H9 (cell line): ENCODE results near the gene YAP1. TPM values are rescaled to one million over a fixed set of nuclear protein-coding genes. Genes with fewer than 3 reads are reported as not detected.

Experiments used
- DNase-seq: peaks from one replicate; pipeline ENCODE4 v3.0.0-alpha.2; 2017
- H2AFZ ChIP-seq: one replicate; pipeline ENCODE4 v1.6.1; 2013; ENCODE audit warnings: mild to moderate bottlenecking, low read length, control low read depth, moderate library complexity
- H2AK5ac ChIP-seq: 2 replicates; pipeline ENCODE4 v1.6.1; 2013; ENCODE audit warnings: low read length, control low read depth, mixed read lengths; ENCODE audit not compliant: insufficient read length
- H2BK120ac ChIP-seq: one replicate; pipeline ENCODE4 v1.6.1; 2013; ENCODE audit warnings: low read depth, mild to moderate bottlenecking, low read length, control low read depth, inconsistent platforms; ENCODE audit not compliant: poor library complexity, severe bottlenecking
- H2BK12ac ChIP-seq: 2 replicates; pipeline ENCODE4 v1.6.1; 2013; ENCODE audit warnings: low read length, control low read depth, mixed read lengths, low read depth; ENCODE audit not compliant: insufficient read length
- H2BK15ac ChIP-seq: 2 replicates; pipeline ENCODE4 v1.6.1; 2013; ENCODE audit warnings: low read depth, low read length, control low read depth
- H2BK20ac ChIP-seq: one replicate; pipeline ENCODE4 v1.6.1; 2013; ENCODE audit warnings: low read depth, mild to moderate bottlenecking, low read length, control low read depth, inconsistent platforms; ENCODE audit not compliant: poor library complexity, severe bottlenecking
- H2BK5ac ChIP-seq: 2 replicates; pipeline ENCODE4 v1.6.1; 2013; ENCODE audit warnings: low read length, control low read depth, mixed read lengths; ENCODE audit not compliant: insufficient read length
- H3K14ac ChIP-seq: 2 replicates; pipeline ENCODE4 v1.6.1; 2013; ENCODE audit warnings: low read length, control low read depth; ENCODE audit not compliant: insufficient read depth
- H3K18ac ChIP-seq: 2 replicates; pipeline ENCODE4 v1.6.1; 2013; ENCODE audit warnings: low read depth, mild to moderate bottlenecking, mixed read lengths, low read length, control low read depth; ENCODE audit not compliant: insufficient read length
- H3K23ac ChIP-seq: 2 replicates; pipeline ENCODE4 v1.6.1; 2013; ENCODE audit warnings: low read length, control low read depth, mixed read lengths, low read depth; ENCODE audit not compliant: insufficient read length
- H3K23me2 ChIP-seq: 2 replicates; pipeline ENCODE4 v1.6.1; 2013; ENCODE audit warnings: low read depth, mild to moderate bottlenecking, mixed read lengths, low read length, control low read depth; ENCODE audit not compliant: insufficient read length, poor library complexity, severe bottlenecking
- H3K27ac ChIP-seq: 2 replicates; pipeline ENCODE4 v1.5.1; 2013; ENCODE audit warnings: low read length, control low read depth, mixed read lengths, low read depth; ENCODE audit not compliant: insufficient read length
- H3K27me3 ChIP-seq: 2 replicates; pipeline ENCODE4 v1.6.1; 2013; ENCODE audit warnings: low read length, control low read depth, inconsistent platforms; ENCODE audit not compliant: insufficient read depth
- H3K4ac ChIP-seq: 2 replicates; pipeline ENCODE4 v1.6.1; 2013; ENCODE audit warnings: low read depth, mild to moderate bottlenecking, control low read depth, inconsistent platforms, low read length, moderate library complexity
- H3K4me1 ChIP-seq: 2 replicates; pipeline ENCODE4 v1.6.1; 2013; ENCODE audit warnings: low read length, control low read depth, inconsistent platforms; ENCODE audit not compliant: insufficient read depth
- H3K4me2 ChIP-seq: 2 replicates; pipeline ENCODE4 v1.6.1; 2013; ENCODE audit warnings: low read length, control low read depth, mixed read lengths; ENCODE audit not compliant: insufficient read length, insufficient read depth
- H3K56ac ChIP-seq: 2 replicates; pipeline ENCODE4 v1.6.1; 2013; ENCODE audit warnings: low read depth, mild to moderate bottlenecking, mixed read lengths, low read length, control low read depth; ENCODE audit not compliant: insufficient read length
- H3K79me1 ChIP-seq: 2 replicates; pipeline ENCODE4 v1.6.1; 2013; ENCODE audit warnings: low read depth, mild to moderate bottlenecking, moderate library complexity, low read length, control low read depth, inconsistent platforms; ENCODE audit not compliant: insufficient read depth, poor library complexity, severe bottlenecking
- H3K79me2 ChIP-seq: 2 replicates; pipeline ENCODE4 v1.6.1; 2013; ENCODE audit warnings: low read length, control low read depth, inconsistent platforms; ENCODE audit not compliant: insufficient read depth
- H3K9ac ChIP-seq: 2 replicates; pipeline ENCODE4 v1.6.1; 2013; ENCODE audit warnings: low read length, control low read depth, mixed read lengths; ENCODE audit not compliant: insufficient read length; ENCODE audit errors: extremely low read depth
- H3K9me3 ChIP-seq: one replicate; pipeline ENCODE4 v1.6.1; 2013; ENCODE audit warnings: low read depth, low read length, inconsistent platforms; ENCODE audit not compliant: control insufficient read depth
- H3T11ph ChIP-seq: one replicate; pipeline ENCODE4 v1.6.1; 2013; ENCODE audit warnings: mild to moderate bottlenecking, low read length, control low read depth, inconsistent platforms
- H4K20me1 ChIP-seq: one replicate; pipeline ENCODE4 v1.6.1; 2013; ENCODE audit not compliant: control insufficient read depth, insufficient read length, insufficient read depth
- H4K5ac ChIP-seq: 2 replicates; pipeline ENCODE4 v1.6.1; 2013; ENCODE audit warnings: low read depth, mild to moderate bottlenecking, mixed read lengths, low read length, control low read depth; ENCODE audit not compliant: insufficient read length
- H4K8ac ChIP-seq: replicated peaks from 2 replicates; pipeline ENCODE4 v1.6.1; 2013; ENCODE audit warnings: low read length, control low read depth, mixed read lengths, low read depth; ENCODE audit not compliant: insufficient read length
- H4K91ac ChIP-seq: 2 replicates; pipeline ENCODE4 v1.6.1; 2013; ENCODE audit warnings: low read depth, mild to moderate bottlenecking, moderate library complexity, mixed read lengths, low read length, control low read depth; ENCODE audit not compliant: insufficient read length
- H3K27ac Mint-ChIP-seq, 3 experiments: 2 replicates in 2 of 3; 3 replicates in 1 of 3; pipeline ENCODE4 v1.8.0; 2020 to 2021; ENCODE audit warnings: mixed read lengths in 3 of 3, mild to moderate bottlenecking in 1 of 3, moderate library complexity in 1 of 3
- H3K27me3 Mint-ChIP-seq: 2 replicates; pipeline ENCODE4 v1.8.0; 2021; ENCODE audit warnings: low read depth, mild to moderate bottlenecking, moderate library complexity, mixed read lengths
- H3K36me3 Mint-ChIP-seq, 3 experiments: 2 replicates in 2 of 3; 3 replicates in 1 of 3; pipeline ENCODE4 v1.8.0; 2020 to 2021; ENCODE audit warnings: low read depth in 3 of 3, mixed read lengths in 3 of 3; ENCODE audit not compliant: insufficient read depth in 1 of 3
- H3K4me1 Mint-ChIP-seq, 2 experiments: 2 replicates each; pipeline ENCODE4 v1.8.0; 2020; ENCODE audit warnings: mixed read lengths in 2 of 2
- H3K4me3 Mint-ChIP-seq, 2 experiments: 2 replicates in 1 of 2; 3 replicates in 1 of 2; pipeline ENCODE4 v1.8.0; 2020 to 2021; ENCODE audit warnings: mild to moderate bottlenecking in 2 of 2, mixed read lengths in 2 of 2, moderate library complexity in 1 of 2
- H3K9me3 Mint-ChIP-seq, 2 experiments: 2 replicates in 1 of 2; 3 replicates in 1 of 2; pipeline ENCODE4 v1.8.0; 2020; ENCODE audit warnings: mild to moderate bottlenecking in 2 of 2, mixed read lengths in 2 of 2, moderate library complexity in 1 of 2
- WGBS: extraction: QIAGEN DNeasy Blood & Tissue Kit; methylation state at CpG from one replicate; pipeline ENCODE4 v1.1.7; 2013; ENCODE audit warnings: missing lambda C conversion rate, low lambda C conversion rate, mixed read lengths; ENCODE audit not compliant: insufficient read length; ENCODE audit errors: extremely low coverage; 5-methylcytosine and 5-hydroxymethylcytosine counted together
- total RNA-seq: library from RNA; stranded (reverse); gene quantifications from 2 replicates; pipeline ENCODE4 v1.2.1, GENCODE V29; 2021
- TF ChIP-seq, protein P1 (sequence below): fragments of 200-600 bp; sonication (generic); conservative IDR thresholded peaks from 3 replicates; pipeline ENCODE4 v1.8.0; 2021; ENCODE audit warnings: antibody characterized with exemption, mild to moderate bottlenecking

YAP1 gene
- total RNA-seq, 1 experiment from 2014 or later, result 124 TPM

DNA sequence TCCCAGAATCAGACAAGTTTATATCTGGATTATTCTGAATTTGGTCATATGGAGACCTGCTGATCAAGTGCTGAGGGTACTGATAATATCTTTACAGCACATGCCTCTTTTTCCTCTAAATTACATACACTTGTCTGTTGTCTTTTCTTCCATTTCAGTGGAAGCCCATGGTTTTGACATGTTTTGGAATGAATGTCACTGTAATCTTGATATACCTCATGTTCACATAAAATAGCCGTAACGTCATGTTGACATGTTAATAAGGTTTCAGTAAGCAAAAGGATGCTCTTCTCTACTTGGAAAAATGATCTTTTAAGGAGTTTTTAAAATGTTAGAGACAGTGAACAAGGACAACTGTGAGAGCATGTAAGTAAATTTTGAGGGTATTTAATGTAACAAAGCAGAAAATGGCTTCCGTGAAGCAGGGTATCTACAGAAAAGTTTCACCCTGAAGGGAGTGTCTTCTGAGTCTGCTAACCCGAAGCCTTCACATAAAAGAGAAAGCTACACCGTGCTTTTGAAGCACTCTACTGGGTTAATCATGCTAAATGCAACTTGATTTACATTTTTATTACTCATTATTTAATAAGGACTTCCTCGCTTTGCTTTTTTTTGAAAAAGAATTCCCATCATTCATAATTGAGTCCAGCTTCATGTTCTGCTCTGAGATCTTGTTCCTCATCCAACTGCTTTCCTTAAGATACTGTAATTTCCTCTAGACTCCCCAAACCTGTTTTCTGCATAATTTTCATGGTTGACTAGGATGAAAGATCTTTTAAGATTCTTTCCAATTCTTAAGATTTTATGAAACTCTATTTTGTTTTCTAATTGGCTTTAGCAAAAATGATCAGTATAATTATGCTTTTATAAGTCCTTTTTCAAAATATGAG is 56.2 kb downstream of the YAP1 start:
- no peak overlapping the region for H2AFZ ChIP-seq
- peaks cover 5 to 28% (median 14%) of the 10 kb centered on the region in 3 experiments; a peak in 6 of 7 replicates for H3K36me3 Mint-ChIP-seq
- peaks cover 5% of the 10 kb centered on the region for H3K79me1 ChIP-seq
- H3K14ac ChIP-seq, result no peak overlapping the region
- no peak overlapping the region for H3K18ac ChIP-seq
- TF ChIP-seq, protein P1, sequence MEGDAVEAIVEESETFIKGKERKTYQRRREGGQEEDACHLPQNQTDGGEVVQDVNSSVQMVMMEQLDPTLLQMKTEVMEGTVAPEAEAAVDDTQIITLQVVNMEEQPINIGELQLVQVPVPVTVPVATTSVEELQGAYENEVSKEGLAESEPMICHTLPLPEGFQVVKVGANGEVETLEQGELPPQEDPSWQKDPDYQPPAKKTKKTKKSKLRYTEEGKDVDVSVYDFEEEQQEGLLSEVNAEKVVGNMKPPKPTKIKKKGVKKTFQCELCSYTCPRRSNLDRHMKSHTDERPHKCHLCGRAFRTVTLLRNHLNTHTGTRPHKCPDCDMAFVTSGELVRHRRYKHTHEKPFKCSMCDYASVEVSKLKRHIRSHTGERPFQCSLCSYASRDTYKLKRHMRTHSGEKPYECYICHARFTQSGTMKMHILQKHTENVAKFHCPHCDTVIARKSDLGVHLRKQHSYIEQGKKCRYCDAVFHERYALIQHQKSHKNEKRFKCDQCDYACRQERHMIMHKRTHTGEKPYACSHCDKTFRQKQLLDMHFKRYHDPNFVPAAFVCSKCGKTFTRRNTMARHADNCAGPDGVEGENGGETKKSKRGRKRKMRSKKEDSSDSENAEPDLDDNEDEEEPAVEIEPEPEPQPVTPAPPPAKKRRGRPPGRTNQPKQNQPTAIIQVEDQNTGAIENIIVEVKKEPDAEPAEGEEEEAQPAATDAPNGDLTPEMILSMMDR, result no peak
- H3K27ac ChIP-seq, result no peak overlapping the region
- H3K9me3 ChIP-seq, result no peaks in the 10 kb centered on the region
- no peak overlapping the region for H4K8ac ChIP-seq
- H4K5ac ChIP-seq, result no peak overlapping the region
- H3K4me1 ChIP-seq, result no peaks in the 10 kb centered on the region
- no peaks in the 10 kb centered on the region for H3K27me3 Mint-ChIP-seq
- peaks cover 4 to 6% of the 10 kb centered on the region in 2 experiments for H3K4me1 Mint-ChIP-seq
- H2BK20ac ChIP-seq, result no peak overlapping the region
- H4K91ac ChIP-seq, result no peak overlapping the region
- no CpG with 5 or more reads among the region's 6 CpGs for WGBS
- H3K4me3 Mint-ChIP-seq, result no peak overlapping the region
- peak overlapping the region in 1 of 3 experiments; percentile 5; a peak in 1 of 7 replicates for H3K27ac Mint-ChIP-seq
- H3K23me2 ChIP-seq, result no peaks in the 10 kb centered on the region
- H3T11ph ChIP-seq, result no peak overlapping the region
- no peaks in the 10 kb centered on the region for H3K9me3 Mint-ChIP-seq
- no peak overlapping the region for H2BK5ac ChIP-seq
- no peak overlapping the region for H3K9ac ChIP-seq
- no peak overlapping the region for H2AK5ac ChIP-seq
- no peak for DNase-seq
- no peak overlapping the region for H3K4me2 ChIP-seq
- H3K56ac ChIP-seq, result no peak overlapping the region
- no peak overlapping the region for H2BK15ac ChIP-seq
- H2BK120ac ChIP-seq, result no peak overlapping the region
- no peak overlapping the region for H3K23ac ChIP-seq
- H3K4ac ChIP-seq, result no peak overlapping the region
- H2BK12ac ChIP-seq, result no peak overlapping the region
- H4K20me1 ChIP-seq, result no peaks in the 10 kb centered on the region
- H3K27me3 ChIP-seq, result no peaks in the 10 kb centered on the region
- no peaks in the 10 kb centered on the region for H3K79me2 ChIP-seq
